Parathyroid adenoma (tissue), 2 donors: Measurements from ENCODE around the gene EMP2.
"Not testable (repeated sequence)": the region's sequence is repeated elsewhere in the genome, so short reads cannot be mapped to it uniquely, and the experiment has no call there.

ENCODE experiments used
- H2AFZ ChIP-seq: fragments of 300-600 bp; sonication (generic); one replicate; pipeline ENCODE4 v1.7.0; 2017; ENCODE audit warnings: antibody characterized with exemption, mild to moderate bottlenecking
- H3K27ac ChIP-seq: fragments of 300-600 bp; sonication (generic); one replicate; pipeline ENCODE4 v1.7.0; 2017
- H3K27me3 ChIP-seq: fragments of 300-600 bp; sonication (generic); one replicate; pipeline ENCODE4 v1.7.0; 2017; ENCODE audit warnings: low read length; ENCODE audit not compliant: control insufficient read depth, insufficient read depth
- H3K36me3 ChIP-seq: fragments of 300-600 bp; sonication (generic); one replicate; pipeline ENCODE4 v1.7.0; 2017; ENCODE audit warnings: low read length; ENCODE audit not compliant: control insufficient read depth, insufficient read depth
- H3K4me1 ChIP-seq: fragments of 300-600 bp; sonication (generic); one replicate; pipeline ENCODE4 v1.7.0; 2017; ENCODE audit warnings: control low read depth
- H3K4me2 ChIP-seq: fragments of 300-600 bp; sonication (generic); one replicate; pipeline ENCODE4 v1.7.0; 2017; ENCODE audit warnings: low read length
- H3K4me3 ChIP-seq: fragments of 300-600 bp; sonication (generic); one replicate; pipeline ENCODE4 v1.7.0; 2017; ENCODE audit warnings: low read depth, low read length
- H3K79me2 ChIP-seq: fragments of 300-600 bp; sonication (generic); one replicate; pipeline ENCODE4 v1.7.0; 2017; ENCODE audit warnings: control low read depth
- H3K9ac ChIP-seq: fragments of 300-600 bp; sonication (generic); one replicate; pipeline ENCODE4 v1.7.0; 2017; ENCODE audit warnings: mild to moderate bottlenecking
- H3K9me3 ChIP-seq: fragments of 300-600 bp; sonication (generic); one replicate; pipeline ENCODE4 v1.7.0; 2017; ENCODE audit warnings: low read length; ENCODE audit not compliant: control insufficient read depth
- CTCF ChIP-seq: fragments of 300-600 bp; sonication (generic); IDR thresholded peaks from one replicate; pipeline ENCODE4 v1.7.0; 2017; ENCODE audit warnings: antibody characterized with exemption, mild to moderate bottlenecking
- donor health status: primary hyperparathyroidism.

Gene EMP2

GRCh38 chr16:10535461-10535860, 44.9 kb downstream of the EMP2 start:
- Histone ChIP-seq H3K79me2 (no peaks in the 10 kb centered on the region), H3K4me3 (no peak overlapping the region), H3K4me1 (no peaks in the 10 kb centered on the region), H3K9ac (no peak overlapping the region), H2AFZ (no peak overlapping the region), H3K27me3 (no peaks in the 10 kb centered on the region), H3K9me3 (no peaks in the 10 kb centered on the region), H3K36me3 (no peaks in the 10 kb centered on the region), H3K4me2 (no peak overlapping the region), H3K27ac (no peak overlapping the region)
- no peak for TF ChIP-seq CTCF

- Histone ChIP-seq H3K4me1 (no peaks in the 10 kb centered on the region), H3K4me3 (no peak overlapping the region), H3K27me3 (no peaks in the 10 kb centered on the region), H3K9ac (no peak overlapping the region), H2AFZ (no peak overlapping the region), H3K4me2 (no peak overlapping the region), H3K27ac (no peak overlapping the region), H3K9me3 (no peaks in the 10 kb centered on the region), H3K79me2 (no peaks in the 10 kb centered on the region), H3K36me3 (no peaks in the 10 kb centered on the region)
- no peak for TF ChIP-seq CTCF
Measured at GRCh38 chr16:10534748-10535147, 45.6 kb downstream of the EMP2 start.

GRCh38 chr16:10533612-10534011, 46.8 kb downstream of the EMP2 start:
- H3K27me3 ChIP-seq, H3K9me3 ChIP-seq, H3K9ac ChIP-seq, H3K36me3 ChIP-seq, H2AFZ ChIP-seq, H3K27ac ChIP-seq, H3K4me1 ChIP-seq, H3K4me3 ChIP-seq, H3K79me2 ChIP-seq, H3K4me2 ChIP-seq: not testable (repeated sequence)

- Histone ChIP-seq H3K9me3 (no peaks in the 10 kb centered on the region), H3K79me2 (no peaks in the 10 kb centered on the region), H3K4me2 (no peak overlapping the region), H3K4me1 (no peaks in the 10 kb centered on the region), H3K36me3 (no peaks in the 10 kb centered on the region), H2AFZ (no peak overlapping the region), H3K4me3 (no peak overlapping the region), H3K9ac (no peak overlapping the region), H3K27ac (no peak overlapping the region), H3K27me3 (no peaks in the 10 kb centered on the region)
- no peak for TF ChIP-seq CTCF
Measured at GRCh38 chr16:10531582-10531981, 48.8 kb downstream of the EMP2 start.

GRCh38 chr16:10530685-10531084, 49.7 kb downstream of the EMP2 start:
- no peaks in the 10 kb centered on the region for H3K9me3 ChIP-seq
- H3K4me2 ChIP-seq: no peak overlapping the region
- H3K27me3 ChIP-seq: no peaks in the 10 kb centered on the region
- H3K27ac ChIP-seq: no peak overlapping the region
- no peaks in the 10 kb centered on the region for H3K79me2 ChIP-seq
- no peaks in the 10 kb centered on the region for H3K36me3 ChIP-seq
- H2AFZ ChIP-seq: no peak overlapping the region
- no peak for TF ChIP-seq CTCF
- no peak overlapping the region for H3K9ac ChIP-seq
- H3K4me1 ChIP-seq: no peaks in the 10 kb centered on the region
- H3K4me3 ChIP-seq: no peak overlapping the region
